OCI-LY1 (cell line): Measurements from ENCODE around the gene PPP1R14B.

Experiments
- EZH2 ChIP-seq: fragments of 200-600 bp; sonication (generic), shearing (Covaris generic); IDR thresholded peaks from 2 replicates; pipeline ENCODE4 v1.8.0; 2017; ENCODE audit warnings: borderline replicate concordance, mixed run types, mild to moderate bottlenecking, antibody characterized with exemption, low read length, moderate library complexity, mixed read lengths
- TF ChIP-seq, protein P1 (sequence below): fragments of 200-600 bp; sonication (generic), shearing (Covaris generic); IDR thresholded peaks from 2 replicates; pipeline ENCODE4 v1.5.1; 2017; ENCODE audit warnings: mild to moderate bottlenecking, antibody characterized with exemption, low read length, moderate library complexity, mixed read lengths

- no peak for TF ChIP-seq EZH2
- TF ChIP-seq, protein P1, sequence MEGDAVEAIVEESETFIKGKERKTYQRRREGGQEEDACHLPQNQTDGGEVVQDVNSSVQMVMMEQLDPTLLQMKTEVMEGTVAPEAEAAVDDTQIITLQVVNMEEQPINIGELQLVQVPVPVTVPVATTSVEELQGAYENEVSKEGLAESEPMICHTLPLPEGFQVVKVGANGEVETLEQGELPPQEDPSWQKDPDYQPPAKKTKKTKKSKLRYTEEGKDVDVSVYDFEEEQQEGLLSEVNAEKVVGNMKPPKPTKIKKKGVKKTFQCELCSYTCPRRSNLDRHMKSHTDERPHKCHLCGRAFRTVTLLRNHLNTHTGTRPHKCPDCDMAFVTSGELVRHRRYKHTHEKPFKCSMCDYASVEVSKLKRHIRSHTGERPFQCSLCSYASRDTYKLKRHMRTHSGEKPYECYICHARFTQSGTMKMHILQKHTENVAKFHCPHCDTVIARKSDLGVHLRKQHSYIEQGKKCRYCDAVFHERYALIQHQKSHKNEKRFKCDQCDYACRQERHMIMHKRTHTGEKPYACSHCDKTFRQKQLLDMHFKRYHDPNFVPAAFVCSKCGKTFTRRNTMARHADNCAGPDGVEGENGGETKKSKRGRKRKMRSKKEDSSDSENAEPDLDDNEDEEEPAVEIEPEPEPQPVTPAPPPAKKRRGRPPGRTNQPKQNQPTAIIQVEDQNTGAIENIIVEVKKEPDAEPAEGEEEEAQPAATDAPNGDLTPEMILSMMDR: peak; percentile 5; the same call in 1 of the 2 replicates
Observed at GRCh38 chr11:64284048-64284961, 37.6 kb upstream of the PPP1R14B start, which contains the start of gene BAD.
